ENCODE data around the gene PTPRD. TPM values are rescaled to one million over a fixed set of nuclear protein-coding genes. Genes with fewer than 3 reads are reported as not detected.

The PTPRD gene
- total RNA-seq, 1 donor from 2014 or later: 109 TPM

DNA sequence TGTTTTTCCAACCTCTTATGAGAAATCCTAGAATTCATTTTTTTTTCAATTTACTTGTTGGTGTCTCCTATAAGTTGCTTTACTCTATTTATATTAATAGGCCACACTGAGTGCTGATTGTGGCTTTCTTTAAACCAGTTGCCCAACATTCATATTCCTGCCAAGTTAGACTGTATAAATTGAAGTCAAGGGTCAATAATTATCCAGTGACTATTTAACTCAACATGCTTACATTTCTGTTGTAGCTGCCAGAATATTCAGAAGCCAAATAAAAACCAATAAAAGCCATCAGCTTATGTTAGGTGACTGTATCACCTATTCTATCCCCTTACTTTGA is 169.0 kb downstream of the PTPRD start:
- Mint-ChIP-seq H3K27me3 (ENCODE audit: low read depth) (no peaks in the 10 kb centered on the region), H3K27ac (peak overlapping the region; percentile 90)

DNA sequence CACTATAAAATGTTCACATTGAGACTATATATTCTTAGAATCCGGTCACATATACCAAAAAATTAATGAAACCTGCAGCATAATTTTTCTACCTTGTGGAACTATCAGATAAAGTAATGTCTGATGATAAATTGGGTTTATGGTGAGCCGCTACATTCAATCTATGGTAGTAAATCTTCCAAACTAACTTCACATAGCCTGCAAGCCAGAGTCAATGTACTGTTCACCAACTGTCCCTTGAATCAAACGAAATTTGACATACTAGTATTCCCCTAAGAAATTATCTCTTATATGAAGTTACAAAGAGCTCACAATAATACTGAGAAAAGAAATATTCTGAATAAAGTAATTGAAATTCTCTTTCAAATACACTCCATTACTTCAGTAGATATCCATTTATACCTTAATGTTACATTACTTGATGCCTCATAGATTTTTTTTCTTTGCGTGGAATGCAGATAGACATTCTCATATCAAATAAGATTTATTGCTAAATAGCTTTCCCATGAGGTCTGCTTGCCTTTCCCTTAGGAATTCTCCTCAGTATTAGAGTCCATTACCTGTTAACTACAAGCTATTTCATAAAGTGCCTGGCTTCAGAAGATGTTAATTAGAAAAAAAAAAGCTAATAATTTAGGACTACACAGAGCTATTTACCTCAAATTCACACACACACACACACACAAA is 169.5 kb downstream of the PTPRD start:
- H3K27ac Mint-ChIP-seq: peak overlapping the region; percentile 90
- no peak for DNase-seq (ENCODE audit: low spot score in 2 of 2, unreplicated experiment in 2 of 2)
- peaks cover 14% of the 10 kb centered on the region for H3K4me1 Mint-ChIP-seq
- H3K9me3 Mint-ChIP-seq: peaks cover 10% of the 10 kb centered on the region
- H3K27me3 Mint-ChIP-seq (ENCODE audit: low read depth): no peaks in the 10 kb centered on the region
- H3K4me3 Mint-ChIP-seq: no peak overlapping the region
- H3K36me3 Mint-ChIP-seq: no peaks in the 10 kb centered on the region
- TF ChIP-seq, protein P1, sequence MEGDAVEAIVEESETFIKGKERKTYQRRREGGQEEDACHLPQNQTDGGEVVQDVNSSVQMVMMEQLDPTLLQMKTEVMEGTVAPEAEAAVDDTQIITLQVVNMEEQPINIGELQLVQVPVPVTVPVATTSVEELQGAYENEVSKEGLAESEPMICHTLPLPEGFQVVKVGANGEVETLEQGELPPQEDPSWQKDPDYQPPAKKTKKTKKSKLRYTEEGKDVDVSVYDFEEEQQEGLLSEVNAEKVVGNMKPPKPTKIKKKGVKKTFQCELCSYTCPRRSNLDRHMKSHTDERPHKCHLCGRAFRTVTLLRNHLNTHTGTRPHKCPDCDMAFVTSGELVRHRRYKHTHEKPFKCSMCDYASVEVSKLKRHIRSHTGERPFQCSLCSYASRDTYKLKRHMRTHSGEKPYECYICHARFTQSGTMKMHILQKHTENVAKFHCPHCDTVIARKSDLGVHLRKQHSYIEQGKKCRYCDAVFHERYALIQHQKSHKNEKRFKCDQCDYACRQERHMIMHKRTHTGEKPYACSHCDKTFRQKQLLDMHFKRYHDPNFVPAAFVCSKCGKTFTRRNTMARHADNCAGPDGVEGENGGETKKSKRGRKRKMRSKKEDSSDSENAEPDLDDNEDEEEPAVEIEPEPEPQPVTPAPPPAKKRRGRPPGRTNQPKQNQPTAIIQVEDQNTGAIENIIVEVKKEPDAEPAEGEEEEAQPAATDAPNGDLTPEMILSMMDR (IDR thresholded peaks at IDR 0.05; ENCODE audit: unreplicated experiment): no peak

More for the DNA sequence above, 169.0 kb downstream of the PTPRD start:
- H3K36me3 Mint-ChIP-seq: no peaks in the 10 kb centered on the region
- peaks cover 14% of the 10 kb centered on the region for H3K4me1 Mint-ChIP-seq
- TF ChIP-seq, protein P1 (IDR thresholded peaks at IDR 0.05; ENCODE audit: unreplicated experiment): no peak
- no peak for DNase-seq (ENCODE audit: low spot score in 2 of 2, unreplicated experiment in 2 of 2)
- H3K9me3 Mint-ChIP-seq: peaks cover 10% of the 10 kb centered on the region
- H3K4me3 Mint-ChIP-seq: no peak overlapping the region

GRCh38 chr9:10438955-10439354 is 173.8 kb downstream of the PTPRD start:
- no peaks in the 10 kb centered on the region for H3K9me3 Mint-ChIP-seq
- H3K36me3 Mint-ChIP-seq: no peaks in the 10 kb centered on the region
- H3K4me3 Mint-ChIP-seq: no peak overlapping the region
- H3K4me1 Mint-ChIP-seq: peaks cover 14% of the 10 kb centered on the region
- DNase-seq (ENCODE audit: low spot score in 2 of 2, unreplicated experiment in 2 of 2): no peak
- no peaks in the 10 kb centered on the region for H3K27me3 Mint-ChIP-seq (ENCODE audit: low read depth)
- TF ChIP-seq, protein P1 (IDR thresholded peaks at IDR 0.05; ENCODE audit: unreplicated experiment): no peak
- no peak overlapping the region for H3K27ac Mint-ChIP-seq

- TF ChIP-seq, protein P1 (IDR thresholded peaks at IDR 0.05; ENCODE audit: unreplicated experiment): no peak
- Mint-ChIP-seq H3K4me3 (no peak overlapping the region), H3K4me1 (peaks cover 1% of the 10 kb centered on the region), H3K27ac (no peak overlapping the region), H3K9me3 (peaks cover 5% of the 10 kb centered on the region), H3K36me3 (no peaks in the 10 kb centered on the region), H3K27me3 (ENCODE audit: low read depth) (no peaks in the 10 kb centered on the region)
- DNase-seq (ENCODE audit: low spot score in 2 of 2, unreplicated experiment in 2 of 2): no peak
Measured at GRCh38 chr9:10436756-10437155, 176.0 kb downstream of the PTPRD start.

DNA sequence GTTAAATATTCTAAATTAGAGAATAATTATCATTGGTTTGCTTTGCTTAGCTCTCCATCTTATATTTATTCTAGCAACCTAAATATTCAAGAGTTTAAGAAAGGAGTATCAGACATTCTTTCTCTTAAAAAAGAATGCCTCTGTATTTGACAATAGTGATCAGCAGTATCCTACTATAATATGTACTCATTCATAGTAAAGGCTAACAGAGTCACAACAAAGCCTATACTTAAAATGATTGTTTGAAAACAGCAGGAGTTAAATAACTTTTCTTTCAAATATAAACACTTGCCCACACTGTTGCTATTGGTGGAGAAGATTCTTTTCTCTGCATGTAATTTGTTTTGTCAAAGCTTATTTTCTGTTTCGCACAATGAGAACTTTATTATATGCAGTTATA is 178.4 kb downstream of the PTPRD start:
- TF ChIP-seq, protein P1 (IDR thresholded peaks at IDR 0.05; ENCODE audit: unreplicated experiment): no peak
- Mint-ChIP-seq H3K4me3 (no peak overlapping the region), H3K9me3 (peaks cover 5% of the 10 kb centered on the region), H3K27ac (no peak overlapping the region), H3K27me3 (ENCODE audit: low read depth) (no peaks in the 10 kb centered on the region), H3K36me3 (no peaks in the 10 kb centered on the region), H3K4me1 (peaks cover 1% of the 10 kb centered on the region)
- no peak for DNase-seq (ENCODE audit: low spot score in 2 of 2, unreplicated experiment in 2 of 2)

Measured in mesothelial cell of epicardium (in vitro differentiated cells).